GM12878 (cell line): ENCODE data around the gene TSPEAR.

Source experiments
- EZH2 ChIP-seq: IDR thresholded peaks from 2 replicates; pipeline ENCODE4 v1.6.1; 2012; ENCODE audit warnings: low read depth, mild to moderate bottlenecking, control low read depth, inconsistent platforms, low read length, borderline replicate concordance; ENCODE audit not compliant: control insufficient read depth
- JUNB ChIP-seq: IDR thresholded peaks from 2 replicates; pipeline ENCODE4 v1.6.1; 2016; ENCODE audit warnings: antibody characterized with exemption, mild to moderate bottlenecking
- POLR2A ChIP-seq: IDR thresholded peaks from 2 replicates; pipeline ENCODE4 v1.6.1; 2011; ENCODE audit warnings: low read depth, mild to moderate bottlenecking, low read length
- RELA ChIP-seq: fragments of 450-650 bp; IDR thresholded peaks from 2 replicates; pipeline ENCODE4 v1.8.0; 2014; ENCODE audit warnings: borderline replicate concordance; ENCODE audit not compliant: partially characterized antibody
- RFX5 ChIP-seq: IDR thresholded peaks from 2 replicates; pipeline ENCODE4 v1.6.1; 2011; ENCODE audit warnings: low read depth, low read length, improper control_type of control experiment
- SUZ12 ChIP-seq: fragments of 200-600 bp; sonication (generic); IDR thresholded peaks from one replicate; pipeline ENCODE4 v1.6.1; 2018; ENCODE audit warnings: antibody characterized with exemption, mild to moderate bottlenecking; ENCODE audit not compliant: unreplicated experiment
- TF ChIP-seq, protein P1 (sequence below): fragments of 450-650 bp; formaldehyde crosslinking; IDR thresholded peaks from 2 replicates; pipeline ENCODE4 v1.4.0; 2020; ENCODE audit warnings: mild to moderate bottlenecking, moderate library complexity
- TF ChIP-seq, protein P2 (sequence below): IDR thresholded peaks from 2 replicates; pipeline ENCODE4 v1.6.1; 2012; ENCODE audit warnings: low read depth, low read length, improper control_type of control experiment
- TF ChIP-seq, protein P3 (sequence below), 3 experiments: IDR thresholded peaks in 2 of 3; conservative IDR thresholded peaks in 1 of 3; 2 replicates each; pipeline ENCODE4 v1.5.1; 2011; ENCODE audit warnings: low read depth in 3 of 3, low read length in 3 of 3, mild to moderate bottlenecking in 3 of 3, control low read depth in 2 of 3, moderate library complexity in 2 of 3, inconsistent platforms in 1 of 3, mixed read lengths in 1 of 3; ENCODE audit not compliant: control insufficient read depth in 2 of 3, insufficient read depth in 1 of 3; ENCODE audit errors: extremely low read depth in 1 of 3

DNA sequence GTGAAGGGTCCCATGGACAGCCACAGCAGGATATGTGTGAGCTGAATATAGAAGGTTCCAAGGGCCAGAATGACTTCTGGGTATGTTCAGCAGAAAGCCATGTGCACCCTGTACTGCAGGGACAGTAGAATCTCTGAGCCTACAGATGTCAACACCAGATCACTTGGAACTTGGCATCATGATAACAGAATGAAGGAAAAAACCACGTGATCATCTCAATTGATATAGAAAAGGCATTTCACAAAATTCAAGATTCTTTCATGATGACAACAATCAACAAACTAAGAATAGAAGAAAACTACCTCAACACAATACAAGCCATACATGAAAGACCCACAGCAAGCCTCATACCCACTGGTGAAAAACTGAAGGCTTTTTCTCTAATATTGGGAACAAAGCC, 43.8 kb downstream of the TSPEAR start:
- TF ChIP-seq POLR2A (no peak), RFX5 (no peak), EZH2 (no peak), SUZ12 (no peak), JUNB (no peak), RELA (no peak)
- TF ChIP-seq, protein P1, sequence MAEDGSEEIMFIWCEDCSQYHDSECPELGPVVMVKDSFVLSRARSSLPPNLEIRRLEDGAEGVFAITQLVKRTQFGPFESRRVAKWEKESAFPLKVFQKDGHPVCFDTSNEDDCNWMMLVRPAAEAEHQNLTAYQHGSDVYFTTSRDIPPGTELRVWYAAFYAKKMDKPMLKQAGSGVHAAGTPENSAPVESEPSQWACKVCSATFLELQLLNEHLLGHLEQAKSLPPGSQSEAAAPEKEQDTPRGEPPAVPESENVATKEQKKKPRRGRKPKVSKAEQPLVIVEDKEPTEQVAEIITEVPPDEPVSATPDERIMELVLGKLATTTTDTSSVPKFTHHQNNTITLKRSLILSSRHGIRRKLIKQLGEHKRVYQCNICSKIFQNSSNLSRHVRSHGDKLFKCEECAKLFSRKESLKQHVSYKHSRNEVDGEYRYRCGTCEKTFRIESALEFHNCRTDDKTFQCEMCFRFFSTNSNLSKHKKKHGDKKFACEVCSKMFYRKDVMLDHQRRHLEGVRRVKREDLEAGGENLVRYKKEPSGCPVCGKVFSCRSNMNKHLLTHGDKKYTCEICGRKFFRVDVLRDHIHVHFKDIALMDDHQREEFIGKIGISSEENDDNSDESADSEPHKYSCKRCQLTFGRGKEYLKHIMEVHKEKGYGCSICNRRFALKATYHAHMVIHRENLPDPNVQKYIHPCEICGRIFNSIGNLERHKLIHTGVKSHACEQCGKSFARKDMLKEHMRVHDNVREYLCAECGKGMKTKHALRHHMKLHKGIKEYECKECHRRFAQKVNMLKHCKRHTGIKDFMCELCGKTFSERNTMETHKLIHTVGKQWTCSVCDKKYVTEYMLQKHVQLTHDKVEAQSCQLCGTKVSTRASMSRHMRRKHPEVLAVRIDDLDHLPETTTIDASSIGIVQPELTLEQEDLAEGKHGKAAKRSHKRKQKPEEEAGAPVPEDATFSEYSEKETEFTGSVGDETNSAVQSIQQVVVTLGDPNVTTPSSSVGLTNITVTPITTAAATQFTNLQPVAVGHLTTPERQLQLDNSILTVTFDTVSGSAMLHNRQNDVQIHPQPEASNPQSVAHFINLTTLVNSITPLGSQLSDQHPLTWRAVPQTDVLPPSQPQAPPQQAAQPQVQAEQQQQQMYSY (CRISPR knock-in tag), result no peak
- TF ChIP-seq, protein P2, sequence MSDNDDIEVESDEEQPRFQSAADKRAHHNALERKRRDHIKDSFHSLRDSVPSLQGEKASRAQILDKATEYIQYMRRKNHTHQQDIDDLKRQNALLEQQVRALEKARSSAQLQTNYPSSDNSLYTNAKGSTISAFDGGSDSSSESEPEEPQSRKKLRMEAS, result no peak
- TF ChIP-seq, protein P3, sequence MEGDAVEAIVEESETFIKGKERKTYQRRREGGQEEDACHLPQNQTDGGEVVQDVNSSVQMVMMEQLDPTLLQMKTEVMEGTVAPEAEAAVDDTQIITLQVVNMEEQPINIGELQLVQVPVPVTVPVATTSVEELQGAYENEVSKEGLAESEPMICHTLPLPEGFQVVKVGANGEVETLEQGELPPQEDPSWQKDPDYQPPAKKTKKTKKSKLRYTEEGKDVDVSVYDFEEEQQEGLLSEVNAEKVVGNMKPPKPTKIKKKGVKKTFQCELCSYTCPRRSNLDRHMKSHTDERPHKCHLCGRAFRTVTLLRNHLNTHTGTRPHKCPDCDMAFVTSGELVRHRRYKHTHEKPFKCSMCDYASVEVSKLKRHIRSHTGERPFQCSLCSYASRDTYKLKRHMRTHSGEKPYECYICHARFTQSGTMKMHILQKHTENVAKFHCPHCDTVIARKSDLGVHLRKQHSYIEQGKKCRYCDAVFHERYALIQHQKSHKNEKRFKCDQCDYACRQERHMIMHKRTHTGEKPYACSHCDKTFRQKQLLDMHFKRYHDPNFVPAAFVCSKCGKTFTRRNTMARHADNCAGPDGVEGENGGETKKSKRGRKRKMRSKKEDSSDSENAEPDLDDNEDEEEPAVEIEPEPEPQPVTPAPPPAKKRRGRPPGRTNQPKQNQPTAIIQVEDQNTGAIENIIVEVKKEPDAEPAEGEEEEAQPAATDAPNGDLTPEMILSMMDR (IDR thresholded peaks at IDR 0.05 in 2 of 3, conservative IDR thresholded peaks at IDR 0.05 in 1 of 3; ENCODE audit: control insufficient read depth in 2 of 3, extremely low read depth in 1 of 3, insufficient read depth in 1 of 3, low read depth in 3 of 3, low read length in 3 of 3), result no peak
